Suprapubic skin (tissue), 3 donors: ENCODE results near the gene ACTL10.

Experiments
- CTCF ChIP-seq, 2 donors: fragments of 200-600 bp in 1 of 2; fragments of 450-650 bp in 1 of 2; sonication (generic) in 1 of 2; IDR thresholded peaks; one replicate each; pipeline ENCODE4 v1.5.1; 2016 to 2019; ENCODE audit warnings: antibody characterized with exemption in 2 of 2, mild to moderate bottlenecking in 1 of 2, moderate library complexity in 1 of 2
- EP300 ChIP-seq: sonication (generic); formaldehyde crosslinking; IDR thresholded peaks from one replicate; pipeline ENCODE4 v1.6.1; 2017; ENCODE audit warnings: antibody characterized with exemption
- POLR2A ChIP-seq, 2 donors: fragments of 450-650 bp; IDR thresholded peaks; one replicate each; pipeline ENCODE4 v1.6.1; 2017; ENCODE audit warnings: antibody characterized with exemption in 2 of 2, mild to moderate bottlenecking in 2 of 2, moderate library complexity in 2 of 2

DNA sequence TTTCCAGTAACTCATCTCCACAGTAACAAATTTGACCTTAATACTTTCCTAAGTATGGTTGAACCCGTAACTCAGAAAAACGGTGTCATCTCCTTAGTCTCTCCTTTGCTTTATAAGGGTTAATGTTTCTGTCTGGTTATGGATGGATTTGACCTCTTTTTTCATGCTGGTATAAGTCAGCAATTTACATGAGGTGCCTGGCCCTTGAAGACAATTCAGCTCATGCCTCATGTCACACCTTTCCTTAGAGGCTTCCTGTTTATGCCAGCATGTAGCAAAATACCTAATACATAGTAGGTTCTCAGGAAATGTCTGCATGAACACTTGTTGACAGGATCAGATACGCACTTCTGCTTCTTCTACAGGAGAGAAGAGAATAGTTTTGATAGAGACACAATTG is 42.3 kb upstream of the ACTL10 start:
- TF ChIP-seq CTCF (IDR thresholded peaks at IDR 0.05) (no peak), EP300 (no peak), POLR2A (IDR thresholded peaks at IDR 0.05) (no peak)
